H9 (cell line): ENCODE measurements around the gene TNIP3. TPM values are rescaled to one million over a fixed set of nuclear protein-coding genes. Genes with fewer than 3 reads are reported as not detected.

Experiments used
- DNase-seq: peaks from one replicate; pipeline ENCODE4 v3.0.0-alpha.2; 2017
- H2AFZ ChIP-seq: one replicate; pipeline ENCODE4 v1.6.1; 2013; ENCODE audit warnings: mild to moderate bottlenecking, low read length, control low read depth, moderate library complexity
- H2AK5ac ChIP-seq: 2 replicates; pipeline ENCODE4 v1.6.1; 2013; ENCODE audit warnings: low read length, control low read depth, mixed read lengths; ENCODE audit not compliant: insufficient read length
- H2BK120ac ChIP-seq: one replicate; pipeline ENCODE4 v1.6.1; 2013; ENCODE audit warnings: low read depth, mild to moderate bottlenecking, low read length, control low read depth, inconsistent platforms; ENCODE audit not compliant: poor library complexity, severe bottlenecking
- H2BK12ac ChIP-seq: 2 replicates; pipeline ENCODE4 v1.6.1; 2013; ENCODE audit warnings: low read length, control low read depth, mixed read lengths, low read depth; ENCODE audit not compliant: insufficient read length
- H2BK15ac ChIP-seq: 2 replicates; pipeline ENCODE4 v1.6.1; 2013; ENCODE audit warnings: low read depth, low read length, control low read depth
- H2BK20ac ChIP-seq: one replicate; pipeline ENCODE4 v1.6.1; 2013; ENCODE audit warnings: low read depth, mild to moderate bottlenecking, low read length, control low read depth, inconsistent platforms; ENCODE audit not compliant: poor library complexity, severe bottlenecking
- H2BK5ac ChIP-seq: 2 replicates; pipeline ENCODE4 v1.6.1; 2013; ENCODE audit warnings: low read length, control low read depth, mixed read lengths; ENCODE audit not compliant: insufficient read length
- H3K14ac ChIP-seq: 2 replicates; pipeline ENCODE4 v1.6.1; 2013; ENCODE audit warnings: low read length, control low read depth; ENCODE audit not compliant: insufficient read depth
- H3K18ac ChIP-seq: 2 replicates; pipeline ENCODE4 v1.6.1; 2013; ENCODE audit warnings: low read depth, mild to moderate bottlenecking, mixed read lengths, low read length, control low read depth; ENCODE audit not compliant: insufficient read length
- H3K23ac ChIP-seq: 2 replicates; pipeline ENCODE4 v1.6.1; 2013; ENCODE audit warnings: low read length, control low read depth, mixed read lengths, low read depth; ENCODE audit not compliant: insufficient read length
- H3K23me2 ChIP-seq: 2 replicates; pipeline ENCODE4 v1.6.1; 2013; ENCODE audit warnings: low read depth, mild to moderate bottlenecking, mixed read lengths, low read length, control low read depth; ENCODE audit not compliant: insufficient read length, poor library complexity, severe bottlenecking
- H3K27ac ChIP-seq: 2 replicates; pipeline ENCODE4 v1.5.1; 2013; ENCODE audit warnings: low read length, control low read depth, mixed read lengths, low read depth; ENCODE audit not compliant: insufficient read length
- H3K27me3 ChIP-seq: 2 replicates; pipeline ENCODE4 v1.6.1; 2013; ENCODE audit warnings: low read length, control low read depth, inconsistent platforms; ENCODE audit not compliant: insufficient read depth
- H3K4ac ChIP-seq: 2 replicates; pipeline ENCODE4 v1.6.1; 2013; ENCODE audit warnings: low read depth, mild to moderate bottlenecking, control low read depth, inconsistent platforms, low read length, moderate library complexity
- H3K4me1 ChIP-seq: 2 replicates; pipeline ENCODE4 v1.6.1; 2013; ENCODE audit warnings: low read length, control low read depth, inconsistent platforms; ENCODE audit not compliant: insufficient read depth
- H3K4me2 ChIP-seq: 2 replicates; pipeline ENCODE4 v1.6.1; 2013; ENCODE audit warnings: low read length, control low read depth, mixed read lengths; ENCODE audit not compliant: insufficient read length, insufficient read depth
- H3K56ac ChIP-seq: 2 replicates; pipeline ENCODE4 v1.6.1; 2013; ENCODE audit warnings: low read depth, mild to moderate bottlenecking, mixed read lengths, low read length, control low read depth; ENCODE audit not compliant: insufficient read length
- H3K79me1 ChIP-seq: 2 replicates; pipeline ENCODE4 v1.6.1; 2013; ENCODE audit warnings: low read depth, mild to moderate bottlenecking, moderate library complexity, low read length, control low read depth, inconsistent platforms; ENCODE audit not compliant: insufficient read depth, poor library complexity, severe bottlenecking
- H3K79me2 ChIP-seq: 2 replicates; pipeline ENCODE4 v1.6.1; 2013; ENCODE audit warnings: low read length, control low read depth, inconsistent platforms; ENCODE audit not compliant: insufficient read depth
- H3K9ac ChIP-seq: 2 replicates; pipeline ENCODE4 v1.6.1; 2013; ENCODE audit warnings: low read length, control low read depth, mixed read lengths; ENCODE audit not compliant: insufficient read length; ENCODE audit errors: extremely low read depth
- H3K9me3 ChIP-seq: one replicate; pipeline ENCODE4 v1.6.1; 2013; ENCODE audit warnings: low read depth, low read length, inconsistent platforms; ENCODE audit not compliant: control insufficient read depth
- H3T11ph ChIP-seq: one replicate; pipeline ENCODE4 v1.6.1; 2013; ENCODE audit warnings: mild to moderate bottlenecking, low read length, control low read depth, inconsistent platforms
- H4K20me1 ChIP-seq: one replicate; pipeline ENCODE4 v1.6.1; 2013; ENCODE audit not compliant: control insufficient read depth, insufficient read length, insufficient read depth
- H4K5ac ChIP-seq: 2 replicates; pipeline ENCODE4 v1.6.1; 2013; ENCODE audit warnings: low read depth, mild to moderate bottlenecking, mixed read lengths, low read length, control low read depth; ENCODE audit not compliant: insufficient read length
- H4K8ac ChIP-seq: replicated peaks from 2 replicates; pipeline ENCODE4 v1.6.1; 2013; ENCODE audit warnings: low read length, control low read depth, mixed read lengths, low read depth; ENCODE audit not compliant: insufficient read length
- H4K91ac ChIP-seq: 2 replicates; pipeline ENCODE4 v1.6.1; 2013; ENCODE audit warnings: low read depth, mild to moderate bottlenecking, moderate library complexity, mixed read lengths, low read length, control low read depth; ENCODE audit not compliant: insufficient read length
- H3K27ac Mint-ChIP-seq, 3 experiments: 2 replicates in 2 of 3; 3 replicates in 1 of 3; pipeline ENCODE4 v1.8.0; 2020 to 2021; ENCODE audit warnings: mixed read lengths in 3 of 3, mild to moderate bottlenecking in 1 of 3, moderate library complexity in 1 of 3
- H3K27me3 Mint-ChIP-seq: 2 replicates; pipeline ENCODE4 v1.8.0; 2021; ENCODE audit warnings: low read depth, mild to moderate bottlenecking, moderate library complexity, mixed read lengths
- H3K36me3 Mint-ChIP-seq, 3 experiments: 2 replicates in 2 of 3; 3 replicates in 1 of 3; pipeline ENCODE4 v1.8.0; 2020 to 2021; ENCODE audit warnings: low read depth in 3 of 3, mixed read lengths in 3 of 3; ENCODE audit not compliant: insufficient read depth in 1 of 3
- H3K4me1 Mint-ChIP-seq, 2 experiments: 2 replicates each; pipeline ENCODE4 v1.8.0; 2020; ENCODE audit warnings: mixed read lengths in 2 of 2
- H3K4me3 Mint-ChIP-seq, 2 experiments: 2 replicates in 1 of 2; 3 replicates in 1 of 2; pipeline ENCODE4 v1.8.0; 2020 to 2021; ENCODE audit warnings: mild to moderate bottlenecking in 2 of 2, mixed read lengths in 2 of 2, moderate library complexity in 1 of 2
- H3K9me3 Mint-ChIP-seq, 2 experiments: 2 replicates in 1 of 2; 3 replicates in 1 of 2; pipeline ENCODE4 v1.8.0; 2020; ENCODE audit warnings: mild to moderate bottlenecking in 2 of 2, mixed read lengths in 2 of 2, moderate library complexity in 1 of 2
- CTCF ChIP-seq: fragments of 200-600 bp; sonication (generic); conservative IDR thresholded peaks from 3 replicates; pipeline ENCODE4 v1.8.0; 2021; ENCODE audit warnings: antibody characterized with exemption, mild to moderate bottlenecking
- WGBS: extraction: QIAGEN DNeasy Blood & Tissue Kit; methylation state at CpG from one replicate; pipeline ENCODE4 v1.1.7; 2013; ENCODE audit warnings: missing lambda C conversion rate, low lambda C conversion rate, mixed read lengths; ENCODE audit not compliant: insufficient read length; ENCODE audit errors: extremely low coverage; 5-methylcytosine and 5-hydroxymethylcytosine counted together
- total RNA-seq: library from RNA; stranded (reverse); gene quantifications from 2 replicates; pipeline ENCODE4 v1.2.1, GENCODE V29; 2021

TNIP3 gene
- total RNA-seq, 1 experiment from 2014 or later = not detected

GRCh38 chr4:121150003-121150402 is 14.1 kb downstream of the TNIP3 start:
- no peak overlapping the region for H2BK15ac ChIP-seq
- no peak overlapping the region for H2BK5ac ChIP-seq
- no peak overlapping the region for H3K4me3 Mint-ChIP-seq
- DNase-seq = no peak
- H3K27ac ChIP-seq = no peak overlapping the region
- no peaks in the 10 kb centered on the region for H3K36me3 Mint-ChIP-seq
- no peak overlapping the region for H3T11ph ChIP-seq
- H3K56ac ChIP-seq = no peak overlapping the region
- H3K14ac ChIP-seq = no peak overlapping the region
- no peak overlapping the region for H2BK12ac ChIP-seq
- H3K4ac ChIP-seq = no peak overlapping the region
- no peak overlapping the region for H2AFZ ChIP-seq
- no peak overlapping the region for H3K18ac ChIP-seq
- H4K91ac ChIP-seq = no peak overlapping the region
- no peaks in the 10 kb centered on the region for H3K4me1 Mint-ChIP-seq
- H3K9me3 ChIP-seq = no peaks in the 10 kb centered on the region
- no peaks in the 10 kb centered on the region for H3K27me3 Mint-ChIP-seq
- H4K20me1 ChIP-seq = no peaks in the 10 kb centered on the region
- no peak overlapping the region for H4K5ac ChIP-seq
- H3K23ac ChIP-seq = no peak overlapping the region
- H3K79me2 ChIP-seq = no peaks in the 10 kb centered on the region
- H3K27me3 ChIP-seq = no peaks in the 10 kb centered on the region
- WGBS = no CpG with 5 or more reads among the region's 4 CpGs
- no peak overlapping the region for H2BK20ac ChIP-seq
- TF ChIP-seq CTCF = no peak
- H3K4me1 ChIP-seq = no peaks in the 10 kb centered on the region
- H4K8ac ChIP-seq = no peak overlapping the region
- no peak overlapping the region for H2BK120ac ChIP-seq
- no peak overlapping the region for H3K27ac Mint-ChIP-seq
- no peak overlapping the region for H3K9ac ChIP-seq
- no peaks in the 10 kb centered on the region for H3K79me1 ChIP-seq
- H2AK5ac ChIP-seq = no peak overlapping the region
- no peak overlapping the region for H3K4me2 ChIP-seq
- no peaks in the 10 kb centered on the region for H3K23me2 ChIP-seq
- H3K9me3 Mint-ChIP-seq = no peaks in the 10 kb centered on the region
